DMS114 treated with DMSO at 0.1 percent for 48 hours (cell line): ENCODE data around the gene TTF1.

ENCODE experiments used
- DNase-seq: peaks from one replicate; lab custom pipeline; 2025; ENCODE audit not compliant: unreplicated experiment; lab: John Stamatoyannopoulos, UW

TTF1 gene, protein sequence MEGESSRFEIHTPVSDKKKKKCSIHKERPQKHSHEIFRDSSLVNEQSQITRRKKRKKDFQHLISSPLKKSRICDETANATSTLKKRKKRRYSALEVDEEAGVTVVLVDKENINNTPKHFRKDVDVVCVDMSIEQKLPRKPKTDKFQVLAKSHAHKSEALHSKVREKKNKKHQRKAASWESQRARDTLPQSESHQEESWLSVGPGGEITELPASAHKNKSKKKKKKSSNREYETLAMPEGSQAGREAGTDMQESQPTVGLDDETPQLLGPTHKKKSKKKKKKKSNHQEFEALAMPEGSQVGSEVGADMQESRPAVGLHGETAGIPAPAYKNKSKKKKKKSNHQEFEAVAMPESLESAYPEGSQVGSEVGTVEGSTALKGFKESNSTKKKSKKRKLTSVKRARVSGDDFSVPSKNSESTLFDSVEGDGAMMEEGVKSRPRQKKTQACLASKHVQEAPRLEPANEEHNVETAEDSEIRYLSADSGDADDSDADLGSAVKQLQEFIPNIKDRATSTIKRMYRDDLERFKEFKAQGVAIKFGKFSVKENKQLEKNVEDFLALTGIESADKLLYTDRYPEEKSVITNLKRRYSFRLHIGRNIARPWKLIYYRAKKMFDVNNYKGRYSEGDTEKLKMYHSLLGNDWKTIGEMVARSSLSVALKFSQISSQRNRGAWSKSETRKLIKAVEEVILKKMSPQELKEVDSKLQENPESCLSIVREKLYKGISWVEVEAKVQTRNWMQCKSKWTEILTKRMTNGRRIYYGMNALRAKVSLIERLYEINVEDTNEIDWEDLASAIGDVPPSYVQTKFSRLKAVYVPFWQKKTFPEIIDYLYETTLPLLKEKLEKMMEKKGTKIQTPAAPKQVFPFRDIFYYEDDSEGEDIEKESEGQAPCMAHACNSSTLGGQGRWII

DNA sequence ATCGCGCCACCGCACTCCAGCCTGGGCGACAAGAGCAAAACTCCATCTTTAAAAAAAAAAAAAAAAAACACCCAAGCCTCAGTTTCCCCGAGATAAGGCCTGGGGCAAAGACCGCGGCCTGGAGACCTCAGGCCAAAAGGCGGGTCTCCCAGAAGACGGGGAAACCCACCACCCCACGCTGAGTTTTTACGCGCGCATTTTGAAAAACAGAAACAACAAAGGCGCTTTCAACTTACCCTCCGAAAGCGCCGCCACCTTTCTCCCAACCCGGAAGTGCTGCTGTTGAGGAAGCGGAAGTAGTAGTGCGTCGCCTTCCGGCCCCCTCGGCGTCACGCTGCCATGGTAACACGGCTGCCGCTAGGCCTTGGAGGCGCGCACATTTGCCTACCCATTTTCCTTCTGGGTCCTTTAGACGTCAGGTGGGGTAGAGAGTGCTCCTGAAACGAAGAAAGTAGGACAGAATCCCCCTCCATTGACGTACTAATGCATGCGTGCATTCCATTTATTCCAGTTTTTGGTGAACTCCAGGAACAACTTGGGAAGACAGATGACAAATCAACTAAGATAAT is at the start of gene TTF1:
Gene TTF1 (minus strand): TSS at position 287 of the 569 bp plus-strand sequence. CDS start 4,019 bp downstream, outside the sequence.
- peak; percentile 82 for DNase-seq

DNA sequence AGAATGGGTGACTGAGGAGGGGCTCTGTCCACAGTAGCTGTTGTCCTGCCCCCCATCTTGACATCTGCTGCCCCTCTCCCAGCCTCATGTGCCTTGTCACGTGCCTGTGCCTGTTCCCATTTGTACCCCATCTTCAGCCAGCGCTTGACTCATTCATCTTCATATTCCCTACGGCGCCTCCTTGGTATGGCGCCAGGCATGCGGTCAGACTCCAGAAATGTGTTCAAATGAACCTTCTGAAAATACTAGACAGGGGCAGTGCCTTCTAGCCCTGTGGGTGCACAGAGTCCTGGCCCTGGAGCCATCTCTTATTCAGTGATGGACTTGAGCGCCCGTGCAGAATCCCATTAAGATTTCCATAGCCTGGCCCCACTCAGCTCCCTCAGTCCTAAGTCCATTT is 49.6 kb upstream of the TTF1 start:
- DNase-seq: no peak

DNA sequence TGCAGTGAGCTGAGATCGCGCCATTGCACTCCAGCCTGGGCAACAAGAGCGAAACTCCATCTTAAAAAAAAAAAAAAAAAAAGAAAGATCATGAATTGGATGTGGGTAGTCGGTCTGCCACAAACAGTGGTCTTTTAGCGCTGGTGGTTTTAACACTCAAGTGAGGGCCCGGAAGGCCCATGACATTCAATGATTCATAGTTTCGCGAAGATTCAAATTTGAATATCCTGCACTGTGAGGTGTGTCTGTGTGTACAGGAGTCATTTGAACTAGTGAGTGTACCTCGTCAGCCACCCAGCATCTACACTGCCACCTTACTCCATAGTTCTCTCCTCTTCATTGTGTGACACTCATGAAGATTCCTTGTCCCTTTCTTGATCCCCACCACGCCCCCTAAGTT is 44.6 kb upstream of the TTF1 start:
- no peak for DNase-seq

DNA sequence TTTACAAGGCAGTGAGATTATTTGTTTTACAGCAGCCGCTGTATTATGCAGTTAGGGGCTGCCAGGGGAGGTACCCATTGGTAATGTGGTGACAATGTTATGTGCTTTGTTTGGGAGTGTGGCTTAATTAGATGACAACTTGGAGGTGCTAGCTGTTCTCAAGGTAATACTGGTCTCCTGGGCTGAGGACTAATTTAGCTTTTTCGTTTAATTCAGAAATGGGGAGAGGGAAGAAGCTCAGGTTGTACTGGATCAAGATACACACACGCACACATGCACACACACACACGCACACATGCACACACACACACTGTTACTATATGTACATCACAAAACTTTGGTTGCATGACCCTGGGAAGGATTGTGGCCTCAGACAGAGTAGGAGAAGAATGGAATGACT is 41.3 kb upstream of the TTF1 start:
- DNase-seq: no peak

DNA sequence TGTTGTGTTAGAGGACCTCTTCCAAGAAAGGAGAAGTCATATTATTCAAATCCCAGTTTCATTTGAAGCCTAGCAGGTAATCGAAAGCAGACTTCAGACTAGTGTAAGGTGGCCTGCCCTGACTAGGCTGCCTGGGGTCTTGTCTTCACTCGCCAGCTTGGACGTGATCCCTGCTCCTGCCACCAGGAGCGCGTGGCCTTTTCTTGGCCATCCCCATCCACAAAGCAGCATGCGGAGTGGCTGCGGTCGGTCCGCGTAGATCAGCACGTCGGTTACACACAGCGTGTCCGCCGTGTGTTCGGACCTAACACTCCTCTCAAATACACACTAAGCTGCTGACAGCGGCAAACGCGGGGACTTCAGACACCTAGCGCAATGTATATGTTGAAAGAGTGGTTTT is 40.7 kb upstream of the TTF1 start:
- no peak for DNase-seq

DNA sequence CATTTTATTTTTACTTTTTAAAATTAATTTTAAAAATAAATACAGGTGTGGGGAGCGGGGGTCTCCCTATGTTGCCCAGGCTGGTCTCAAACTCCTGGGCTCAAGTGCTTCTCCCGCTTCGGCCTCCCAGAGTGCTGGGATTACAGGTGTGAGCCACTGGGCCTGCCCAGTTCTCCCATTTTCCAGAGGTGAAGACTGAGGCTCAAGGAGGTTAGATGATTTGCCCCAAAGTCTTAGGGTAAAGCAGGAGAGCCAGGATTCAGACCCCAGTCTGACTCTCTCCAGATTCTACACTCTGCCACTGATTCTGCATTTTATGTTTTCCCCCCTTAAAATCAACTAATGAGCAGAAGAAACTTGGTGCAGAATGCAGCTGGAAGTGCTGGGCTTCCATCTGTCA is 40.2 kb upstream of the TTF1 start:
- no peak for DNase-seq

DNA sequence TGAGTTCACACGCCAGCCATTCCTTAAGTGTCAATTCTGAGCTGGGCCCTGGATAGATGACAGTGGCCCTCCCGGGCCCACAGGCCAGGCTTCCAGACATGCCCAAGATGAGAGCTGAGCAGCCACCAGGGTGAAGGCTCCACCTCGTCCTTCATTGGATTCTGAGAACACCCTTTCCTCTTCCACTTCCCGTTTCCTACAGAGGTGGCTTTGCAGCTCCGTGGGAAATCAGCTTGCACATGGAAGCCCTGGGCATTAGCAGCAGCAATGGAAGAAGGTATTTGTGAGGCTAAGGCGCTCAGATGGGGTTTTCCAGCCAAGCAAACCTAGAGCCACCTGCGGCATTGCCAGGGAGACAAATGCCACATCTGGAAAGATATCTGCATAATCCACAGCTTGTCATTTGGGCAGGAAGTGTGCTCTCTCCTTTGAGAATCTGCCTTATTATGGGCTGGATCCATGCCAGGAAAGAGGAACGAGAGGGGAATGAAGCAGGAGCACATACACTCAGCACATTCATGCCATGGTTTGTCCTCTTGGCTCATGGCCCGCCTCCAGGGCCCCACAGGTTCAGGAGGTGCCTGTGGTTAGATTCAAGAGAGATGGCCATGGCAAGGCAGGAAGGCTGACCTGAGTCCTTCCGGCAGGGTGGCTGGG is 37.4 kb upstream of the TTF1 start:
- DNase-seq: no peak

DNA sequence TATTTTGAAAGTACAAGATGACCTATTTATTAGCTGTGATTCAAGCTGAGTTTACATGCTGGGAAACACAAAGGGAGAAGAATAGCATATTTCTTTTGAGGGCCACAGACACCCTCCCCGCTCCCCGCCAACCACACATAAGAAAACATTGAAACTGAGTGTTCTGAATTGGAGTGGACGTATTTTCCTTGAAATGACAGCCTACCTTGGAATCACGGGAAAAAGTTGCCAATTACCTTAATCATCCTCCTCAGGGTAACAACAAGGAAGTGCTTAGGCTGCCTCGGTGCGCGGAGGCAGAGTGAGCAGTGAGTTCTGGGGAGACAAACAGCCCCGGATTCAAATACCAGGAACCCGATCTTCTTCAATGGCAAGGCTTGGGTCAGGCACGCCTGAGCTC is 34.8 kb upstream of the TTF1 start:
- no peak for DNase-seq

DNA sequence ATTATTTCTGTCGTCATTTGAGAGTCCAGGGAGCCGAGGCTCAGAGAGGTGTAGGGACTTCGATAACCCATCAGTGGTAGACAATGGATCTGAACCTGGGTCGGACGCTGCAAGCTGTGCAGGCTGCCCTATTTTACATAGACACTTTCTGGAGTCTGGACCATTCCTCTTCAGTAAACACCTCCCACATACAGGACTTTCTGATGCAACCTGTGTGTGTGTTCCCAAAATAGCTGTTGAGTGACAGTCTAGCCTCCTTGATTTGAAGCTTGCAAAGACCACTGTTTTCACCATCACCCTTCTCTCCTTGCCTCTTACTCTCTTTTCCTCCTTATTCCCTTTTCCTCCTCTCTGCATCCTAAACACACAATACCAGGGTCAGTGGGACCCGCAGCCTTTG is 34.1 kb upstream of the TTF1 start:
- DNase-seq: no peak

DNA sequence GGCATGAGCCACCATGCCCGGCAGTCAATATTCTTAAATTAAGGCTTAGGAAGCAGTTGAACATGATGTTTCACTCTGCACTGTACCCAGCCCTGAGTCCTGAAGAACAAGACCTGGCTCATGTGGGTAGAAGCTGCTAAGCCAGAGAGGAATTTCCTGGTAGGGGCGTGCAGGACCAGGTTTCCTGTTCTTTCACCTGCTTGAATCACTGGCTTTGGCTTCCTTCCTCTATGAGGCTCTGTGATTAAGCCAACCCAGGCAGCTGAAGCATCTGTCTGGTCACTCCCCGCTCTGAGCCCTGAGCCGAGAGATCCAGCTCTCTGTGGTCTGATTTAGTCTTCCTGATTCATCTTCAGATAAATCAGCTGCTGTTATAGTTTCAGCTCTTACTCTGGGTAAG is 32.5 kb upstream of the TTF1 start:
- no peak for DNase-seq

DNA sequence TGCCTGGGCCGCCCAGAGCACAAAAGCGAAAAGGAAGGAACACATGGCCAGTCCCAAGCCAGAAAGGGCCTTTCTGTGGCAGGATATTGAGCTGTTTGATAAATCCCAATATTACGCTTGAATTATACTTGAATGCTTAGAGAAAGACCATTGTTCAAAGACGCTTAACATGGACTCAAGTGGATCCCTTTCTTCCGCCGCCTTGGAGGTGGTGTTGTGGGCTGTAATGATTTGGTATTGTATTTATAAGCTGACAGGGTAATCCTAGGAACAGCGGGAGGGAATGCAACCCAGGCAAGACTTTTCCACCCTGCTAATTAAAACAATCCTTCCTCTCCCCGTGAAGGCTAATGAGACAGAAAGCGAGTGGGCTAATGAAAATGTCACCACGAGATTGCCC is 28.2 kb upstream of the TTF1 start:
- no peak for DNase-seq

DNA sequence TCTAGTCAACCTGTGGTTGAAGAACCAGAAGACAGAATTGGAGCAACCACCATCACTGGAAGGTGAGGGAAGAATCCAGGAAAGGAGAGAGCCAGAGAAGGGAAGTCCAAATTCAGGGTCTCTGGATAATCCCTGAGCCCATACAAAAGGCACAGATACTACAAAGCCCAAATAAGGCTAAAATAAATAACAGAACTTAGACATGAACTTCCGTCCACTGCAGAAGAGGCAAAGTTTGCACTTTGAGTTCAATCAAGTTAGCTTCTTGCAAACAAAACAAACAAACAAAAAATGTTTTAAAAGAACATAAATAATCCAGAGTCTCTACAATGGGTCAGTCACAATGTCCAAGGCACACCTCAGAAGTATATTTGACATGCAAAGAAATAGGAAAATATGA is 24.4 kb upstream of the TTF1 start:
- DNase-seq: no peak

DNA sequence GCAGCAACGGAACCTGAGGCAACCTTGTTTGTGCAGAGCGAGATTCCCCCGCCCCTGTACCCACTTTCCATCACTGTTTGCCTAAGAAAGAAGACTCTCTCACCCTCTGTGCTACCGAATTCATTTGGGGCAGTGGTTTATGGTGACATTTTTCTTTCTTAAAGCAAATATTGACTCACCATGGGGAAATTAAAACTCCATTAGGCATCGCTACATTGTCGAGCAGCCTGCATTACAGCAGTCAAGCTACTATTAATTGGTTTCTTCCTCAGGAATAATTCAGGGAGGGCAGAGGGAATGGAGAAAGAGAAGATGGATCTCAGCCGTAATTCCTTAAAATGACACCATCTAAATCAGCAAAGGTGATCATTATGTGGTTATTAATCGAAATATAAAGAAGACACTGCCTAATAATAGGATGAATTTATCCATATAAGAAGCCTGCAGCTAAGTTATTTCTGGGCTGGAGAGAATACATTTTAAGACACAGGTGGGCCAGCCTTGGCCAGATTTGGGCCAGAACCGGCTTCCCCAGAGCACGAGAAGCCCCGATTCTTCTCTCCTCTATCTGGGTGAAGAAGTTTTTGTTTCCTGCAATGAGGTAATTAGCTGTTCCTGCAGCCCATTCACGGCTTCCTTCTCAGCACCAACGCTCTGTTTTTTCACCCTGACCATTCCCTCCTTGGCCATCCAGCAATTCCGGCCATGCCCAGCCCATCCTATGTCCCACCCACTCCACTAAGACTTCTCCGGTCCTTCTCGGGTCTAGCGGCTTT is 20.2 kb upstream of the TTF1 start:
- no peak for DNase-seq

DNA sequence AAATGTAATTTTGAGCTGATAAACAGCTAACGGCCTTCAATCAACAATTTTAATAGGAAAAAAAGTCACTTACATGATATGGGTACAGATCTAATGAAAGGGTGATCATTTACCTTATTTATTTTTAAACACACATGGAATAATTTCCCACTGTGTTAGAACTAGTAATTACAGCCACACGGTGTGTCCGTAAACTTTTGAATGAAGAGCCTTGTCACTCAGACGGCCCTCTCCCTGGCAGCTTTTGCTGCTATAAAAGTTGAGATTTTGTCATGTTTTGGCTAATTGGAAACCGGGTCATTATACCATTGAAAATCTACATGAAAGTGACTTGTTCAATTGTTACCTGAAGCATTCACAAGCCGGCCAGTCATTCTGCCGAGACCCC is 19.0 kb upstream of the TTF1 start:
- DNase-seq: no peak

DNA sequence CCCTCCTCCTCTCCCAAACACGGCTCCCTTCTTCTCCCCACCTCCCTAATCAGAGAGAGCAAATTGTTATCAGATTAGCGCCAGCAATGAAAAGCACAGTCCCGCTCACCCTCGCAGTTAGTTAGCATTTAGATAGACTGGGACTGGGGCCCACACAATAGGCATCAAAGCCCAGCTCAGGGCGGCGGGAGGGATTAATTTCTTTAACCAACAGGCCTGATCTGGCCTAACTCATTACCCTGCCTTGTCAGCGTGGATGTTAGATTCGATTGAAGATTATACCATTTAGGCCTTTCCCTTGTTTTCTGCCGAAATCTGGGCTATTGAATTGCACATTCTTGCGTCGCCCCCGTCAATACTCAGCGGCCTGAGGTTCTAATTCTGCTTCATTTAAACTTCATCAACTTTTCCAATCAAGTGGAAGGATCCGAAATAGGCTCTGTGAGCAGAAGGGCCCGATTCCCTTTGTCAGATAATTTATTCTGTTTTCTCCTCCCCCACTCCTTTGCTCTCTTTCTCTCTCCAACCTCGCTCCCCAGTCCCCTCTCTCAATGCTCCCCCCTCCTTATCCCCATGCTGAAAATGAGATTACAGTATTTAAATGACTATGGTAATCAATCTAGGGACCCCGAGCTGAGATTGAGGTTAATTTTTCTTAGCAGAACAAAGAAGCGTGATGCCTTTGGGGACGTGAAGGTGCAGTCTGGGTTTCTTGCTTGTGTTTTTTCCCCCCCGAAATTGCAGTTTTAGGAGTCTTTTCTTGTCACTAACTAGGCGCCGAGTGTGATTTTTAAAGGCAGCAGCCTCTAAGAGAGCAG is 18.4 kb upstream of the TTF1 start:
- no peak for DNase-seq

DNA sequence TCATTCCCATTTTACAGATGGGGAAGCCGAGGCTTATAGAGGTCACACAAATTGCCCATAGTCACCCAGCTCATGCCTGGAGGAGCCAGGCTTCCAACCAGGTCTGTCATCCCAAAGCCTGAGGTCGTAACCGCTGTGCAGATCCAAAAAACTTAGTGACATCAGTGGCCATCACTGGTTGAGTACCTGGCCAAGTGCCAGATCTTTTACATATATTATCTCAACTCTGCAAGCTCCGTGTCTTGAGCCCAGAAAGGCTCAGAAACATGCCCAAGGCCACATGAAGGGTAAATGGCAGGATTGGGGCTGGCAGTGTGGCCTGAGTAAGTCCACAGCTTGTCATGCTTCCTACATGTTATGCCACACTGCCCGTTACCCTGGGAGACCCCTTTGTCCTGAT is 16.9 kb upstream of the TTF1 start:
- DNase-seq: no peak

DNA sequence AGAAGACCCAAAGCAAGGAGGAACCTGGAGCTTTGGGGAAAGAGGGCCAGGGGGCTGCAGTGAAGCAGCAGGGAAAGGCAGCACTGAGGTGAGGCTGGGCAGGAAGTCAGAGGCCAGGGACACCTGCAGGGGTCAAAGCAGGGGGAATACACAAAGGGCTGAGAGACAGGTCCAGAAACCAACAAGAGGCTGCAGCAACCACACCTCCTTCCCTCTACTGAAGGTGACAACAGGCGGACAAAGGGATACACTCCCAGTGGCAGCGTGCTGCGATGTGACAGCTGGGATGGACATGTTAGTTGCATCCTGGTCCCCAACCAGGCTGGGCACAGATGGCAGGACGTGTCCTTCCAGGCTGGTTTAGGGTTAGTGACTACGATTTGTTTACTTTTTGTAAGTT is 15.9 kb upstream of the TTF1 start:
- DNase-seq: no peak

DNA sequence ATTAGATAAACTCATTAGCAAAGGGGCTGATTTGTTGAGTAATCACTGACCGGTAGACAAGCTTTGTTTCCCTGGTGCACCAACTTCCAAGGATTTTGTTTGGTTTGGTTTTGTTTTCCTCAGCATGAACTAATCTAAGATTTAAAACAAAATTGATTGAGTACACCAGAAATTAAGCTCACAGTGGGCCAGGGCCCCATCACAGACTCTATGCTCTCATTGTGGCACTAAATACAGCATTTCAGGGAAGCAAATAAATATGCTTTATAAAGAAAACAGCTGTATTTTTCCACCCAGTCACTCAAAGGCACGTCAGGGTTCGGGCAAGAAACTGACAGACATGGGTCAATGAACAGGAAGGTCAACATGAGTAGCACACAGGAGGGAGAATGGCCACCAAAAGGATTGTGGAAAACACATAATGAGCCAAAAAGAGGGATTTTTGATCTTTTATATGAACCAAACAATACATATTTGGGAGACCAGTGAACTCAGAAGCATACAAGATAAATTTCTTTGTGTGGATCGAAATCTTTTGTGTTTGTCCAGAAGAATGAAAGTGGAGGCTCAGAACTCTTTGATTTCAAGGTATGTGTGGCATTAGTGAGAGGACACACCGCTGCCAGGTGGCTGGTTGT is 12.2 kb upstream of the TTF1 start:
- no peak for DNase-seq

DNA sequence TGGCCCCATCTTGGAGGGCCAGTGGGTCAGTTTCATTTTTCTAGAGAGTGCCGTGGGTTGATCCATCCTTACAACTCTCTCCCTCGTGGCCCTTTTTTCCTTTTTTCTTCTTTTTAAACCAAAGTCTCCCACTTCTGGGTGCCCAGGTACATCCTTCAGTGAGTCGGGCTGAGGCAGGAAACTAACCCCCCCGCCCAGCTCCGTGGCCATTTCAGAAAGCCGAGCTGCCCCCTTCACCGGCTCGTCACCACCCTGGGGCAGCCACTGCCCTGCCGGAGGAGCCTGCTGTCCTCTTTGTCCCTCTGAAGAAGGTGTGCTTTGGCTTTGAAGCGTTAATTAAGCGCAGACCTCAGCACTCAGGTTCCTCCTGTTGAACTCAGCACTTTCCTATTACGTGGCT is 8.5 kb upstream of the TTF1 start:
- no peak for DNase-seq
